ENCODE results near the gene GCH1. TPM values are rescaled to one million over a fixed set of nuclear protein-coding genes. Genes with fewer than 3 reads are reported as not detected.
"Not testable (repeated sequence)": the region's sequence is repeated elsewhere in the genome, so short reads cannot be mapped to it uniquely, and the experiment has no call there.

The GCH1 gene
- total RNA-seq, 1 donor from 2014 or later = 2.5 TPM

DNA sequence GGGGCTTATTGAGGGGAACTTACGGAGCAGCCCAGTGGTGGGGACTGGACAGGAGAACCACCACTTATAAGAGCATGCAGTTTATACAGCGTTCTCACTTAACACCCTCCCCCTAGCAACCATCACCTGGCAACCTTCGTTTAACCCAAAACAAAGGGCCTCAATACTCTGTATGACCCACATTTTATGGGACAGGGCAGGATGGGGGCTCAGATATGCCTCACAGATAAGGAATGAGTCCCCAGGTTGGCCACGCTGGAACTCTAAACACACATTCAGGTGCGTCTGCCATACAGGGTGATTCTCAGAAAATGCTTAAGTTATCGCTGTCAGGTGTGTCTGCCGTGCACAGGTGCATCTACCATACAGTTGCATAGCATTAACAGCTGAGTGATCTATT is 99.2 kb downstream of the GCH1 start:
- no peak for DNase-seq (ENCODE audit: low read depth)

- not testable (repeated sequence) for DNase-seq (ENCODE audit: low read depth)
Measured at GRCh38 chr14:54801482-54801881, 101.1 kb downstream of the GCH1 start.

- DNase-seq (ENCODE audit: low read depth) = no peak
Measured at GRCh38 chr14:54798465-54799124, 104.0 kb downstream of the GCH1 start.

DNA sequence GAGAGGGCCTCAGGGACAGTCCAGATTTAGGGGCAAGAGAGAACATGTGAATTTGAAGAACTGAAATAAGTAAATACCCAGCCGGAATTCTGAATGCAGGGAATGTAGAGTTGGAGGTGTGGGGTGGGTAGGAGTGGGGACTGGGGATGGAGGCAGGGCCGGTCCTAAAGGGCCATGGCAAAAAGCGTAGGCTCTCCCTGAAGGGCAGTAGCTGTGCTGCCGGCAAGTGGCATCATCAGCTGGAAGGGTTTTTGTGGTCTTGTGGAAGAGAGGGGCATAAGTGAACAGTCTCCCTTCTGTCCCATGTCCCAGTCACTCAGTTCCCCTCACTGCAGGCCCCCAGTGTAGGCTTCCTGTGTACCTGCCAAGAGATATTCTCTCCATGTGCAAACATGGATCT is 104.6 kb downstream of the GCH1 start:
- no peak for DNase-seq (ENCODE audit: low read depth)

GRCh38 chr14:54797556-54797955 is 105.1 kb downstream of the GCH1 start:
- no peak for DNase-seq (ENCODE audit: low read depth)

GRCh38 chr14:54796961-54797360 is 105.7 kb downstream of the GCH1 start:
- DNase-seq (ENCODE audit: low read depth) = no peak

DNA sequence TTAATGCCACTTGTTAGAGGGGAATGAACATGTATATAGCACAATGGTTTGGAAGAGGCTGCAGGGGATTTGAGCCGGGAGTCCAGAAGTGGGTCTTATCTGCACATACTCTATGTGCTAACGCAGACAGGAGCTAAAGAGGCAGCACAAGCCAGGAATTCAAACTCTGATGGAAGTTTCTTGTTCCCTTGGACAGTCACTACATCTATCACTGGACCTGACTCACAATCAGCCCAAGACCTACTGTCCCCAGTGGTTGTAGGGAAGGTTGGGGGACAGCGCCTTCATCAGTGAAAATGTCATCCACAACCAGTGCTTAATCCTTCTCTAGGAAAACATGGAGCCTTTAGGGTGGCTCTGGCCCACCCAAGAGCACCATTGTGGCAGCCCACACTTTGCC is 107.8 kb downstream of the GCH1 start:
- DNase-seq (ENCODE audit: low read depth) = no peak

- no peak for DNase-seq (ENCODE audit: low read depth)
Measured at GRCh38 chr14:54794159-54794558, 108.5 kb downstream of the GCH1 start.

DNA sequence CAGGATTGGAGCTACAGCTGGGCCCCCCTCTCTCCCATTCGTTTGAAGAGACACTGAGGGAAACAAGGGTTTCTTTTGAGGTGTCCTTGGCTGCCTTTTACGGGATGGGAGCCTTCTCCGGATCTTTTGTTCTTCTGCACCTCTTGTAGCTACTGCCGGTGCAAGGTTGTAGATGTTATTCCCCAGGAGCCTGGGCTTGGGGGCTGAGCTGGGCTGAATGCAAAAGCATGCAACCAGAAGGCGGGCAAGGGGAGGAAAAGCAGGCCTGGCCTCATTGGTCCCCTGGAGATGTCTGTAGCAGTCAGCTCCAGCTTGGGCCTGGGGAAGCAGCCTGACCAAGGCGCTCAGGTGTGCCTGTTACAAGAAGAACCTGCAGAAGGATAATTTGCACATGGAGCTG is 110.3 kb downstream of the GCH1 start:
- no peak for DNase-seq (ENCODE audit: low read depth)

Small RNAs within 50 kb of the gene (microRNA-seq; reads per million reads assigned to microRNA genes)
- not detected for gene MIR4308

Other genes with a start within 250 kb of the GCH1 start
- 4.0 and 5.3 TPM in 2 replicates for gene WDHD1, start 124.3 kb upstream of the GCH1 start, total RNA-seq
- 23.9 and 24.7 TPM in 2 replicates for gene SOCS4, start 124.4 kb upstream of the GCH1 start, total RNA-seq
- gene MAPK1IP1L, start 148.8 kb upstream of the GCH1 start, total RNA-seq = 158 and 216 TPM in 2 replicates
- gene LGALS3, start 226.4 kb upstream of the GCH1 start, total RNA-seq = 223 and 256 TPM in 2 replicates

Data from myocyte (in vitro differentiated cells).